ENCODE data around the gene SLC6A4. TPM values are rescaled to one million over a fixed set of nuclear protein-coding genes. Genes with fewer than 3 reads are reported as not detected.

The SLC6A4 gene
- under 1 TPM; 0.09 to 0.74 TPM for total RNA-seq

- Histone ChIP-seq H3K27ac (no peak within 1 kb of the TSS), H3K36me3 (no peaks in the 10 kb centered on the region), H3K4me1 (replicated peaks) (peaks cover 3% of the 10 kb centered on the region), H3K9me3 (no peaks in the 10 kb centered on the region), H3K4me3 (peak within 1 kb of the TSS; percentile 24 to 32), H3K27me3 (replicated peaks; ENCODE audit: insufficient read depth) (no peaks in the 10 kb centered on the region)
- no peak for TF ChIP-seq POLR2AphosphoS5 (IDR thresholded peaks at IDR 0.05)
- TF ChIP-seq CTCF (IDR thresholded peaks at IDR 0.05), result no peak
- TF ChIP-seq POLR2A (IDR thresholded peaks at IDR 0.05), result no peak
- DNase-seq (ENCODE audit: low spot score), result no peak
- 3% methylated on average over 82 of the region's 82 CpGs for WGBS
- intact Hi-C loops (cut with DNase I), result loop anchor here (10.0 kb wide), 1 partner anchor 111 kb away; no protein-coding TSS in a partner anchor
Measured at GRCh38 chr17:30235386-30236296, at the start of gene SLC6A4. TSS of gene SLC6A4 (minus strand) at chr17:30235697. CDS start at chr17:30221958, 13,739 bp downstream.

- Histone ChIP-seq H3K27ac (no peak overlapping the region), H3K4me1 (replicated peaks) (no peaks in the 10 kb centered on the region), H3K36me3 (no peaks in the 10 kb centered on the region), H3K4me3 (no peak overlapping the region), H3K27me3 (replicated peaks; ENCODE audit: insufficient read depth) (no peaks in the 10 kb centered on the region), H3K9me3 (no peaks in the 10 kb centered on the region)
- no peak for TF ChIP-seq POLR2AphosphoS5 (IDR thresholded peaks at IDR 0.05)
- TF ChIP-seq CTCF (IDR thresholded peaks at IDR 0.05), result no peak
- TF ChIP-seq POLR2A (IDR thresholded peaks at IDR 0.05), result no peak
- intact Hi-C loops (cut with DNase I), result loop anchor here (5.0 kb wide), 1 partner anchor 157 kb away; no protein-coding TSS in a partner anchor
- DNase-seq (ENCODE audit: low spot score), result no peak
Measured at GRCh38 chr17:30279156-30279555, 43.7 kb upstream of the SLC6A4 start.

- H3K27ac ChIP-seq, result no peak overlapping the region
- H3K4me3 ChIP-seq, result no peak overlapping the region
- H3K4me1 ChIP-seq (replicated peaks), result no peaks in the 10 kb centered on the region
- no peaks in the 10 kb centered on the region for H3K9me3 ChIP-seq
- no peaks in the 10 kb centered on the region for H3K27me3 ChIP-seq (replicated peaks; ENCODE audit: insufficient read depth)
- intact Hi-C loops (cut with DNase I), result loop anchor here (5.0 kb wide), 1 partner anchor 156 kb away; no protein-coding TSS in a partner anchor
- TF ChIP-seq POLR2A (IDR thresholded peaks at IDR 0.05) (no peak), CTCF (IDR thresholded peaks at IDR 0.05) (peak in 2 of 4 experiments; percentile 30 to 37)
- DNase-seq (ENCODE audit: low spot score), result no peak
- no peaks in the 10 kb centered on the region for H3K36me3 ChIP-seq
Measured at GRCh38 chr17:30278032-30278431, 42.5 kb upstream of the SLC6A4 start.

GRCh38 chr17:30275911-30276310, 40.4 kb upstream of the SLC6A4 start:
- TF ChIP-seq POLR2AphosphoS5 (IDR thresholded peaks at IDR 0.05) (no peak), POLR2A (IDR thresholded peaks at IDR 0.05) (no peak), CTCF (IDR thresholded peaks at IDR 0.05) (no peak)
- intact Hi-C loops (cut with DNase I), result loop anchor here (5.0 kb wide), 1 partner anchor 154 kb away; no protein-coding TSS in a partner anchor
- H3K9me3 ChIP-seq, result no peaks in the 10 kb centered on the region
- DNase-seq (ENCODE audit: low spot score), result no peak
- no peak overlapping the region for H3K27ac ChIP-seq
- H3K27me3 ChIP-seq (replicated peaks; ENCODE audit: insufficient read depth), result no peaks in the 10 kb centered on the region
- WGBS, result 91% methylated on average over 2 of the region's 2 CpGs
- H3K4me3 ChIP-seq, result no peak overlapping the region
- H3K4me1 ChIP-seq (replicated peaks), result no peaks in the 10 kb centered on the region
- no peaks in the 10 kb centered on the region for H3K36me3 ChIP-seq
